Activated B cell treated with CpG ODN at 0.5 μM for 24 hours (primary cell): Measurements from ENCODE around the gene CYS1. TPM values are rescaled to one million over a fixed set of nuclear protein-coding genes. Genes with fewer than 3 reads are reported as not detected.
A peak's percentile ranks its signal among the peaks of the same experiment; 100 is the strongest.

Source experiments
- ATAC-seq: fragments of 200-7000 bp; cut with Tn5 transposase; one replicate; pipeline ENCODE4 v1.10.0; 2021; ENCODE audit warnings: low read depth, mild to moderate bottlenecking, moderate library complexity
- CTCF ChIA-PET: fragments of 350-600 bp; sonication (Branson Sonifier 250); formaldehyde crosslinking; loops from one replicate; lab custom pipeline; 2021; ENCODE audit warnings: antibody characterized with exemption; lab: Charles Lee
- POLR2A ChIA-PET: fragments of 350-600 bp; sonication (Branson Sonifier 250); formaldehyde crosslinking; loops from one replicate; lab custom pipeline; 2021; ENCODE audit warnings: antibody characterized with exemption; lab: Charles Lee
- DNase-seq: peaks from one replicate; pipeline ENCODE4 v3.0.0; 2022
- H3K27ac Mint-ChIP-seq: one replicate; pipeline ENCODE4 v1.8.0; 2020; ENCODE audit warnings: mixed read lengths
- H3K27me3 Mint-ChIP-seq: one replicate; pipeline ENCODE4 v1.8.0; 2021; ENCODE audit warnings: mixed read lengths
- H3K36me3 Mint-ChIP-seq: one replicate; pipeline ENCODE4 v1.8.0; 2021; ENCODE audit warnings: low read depth, mixed read lengths
- H3K4me1 Mint-ChIP-seq: one replicate; pipeline ENCODE4 v1.8.0; 2021; ENCODE audit warnings: mixed read lengths
- H3K4me3 Mint-ChIP-seq: one replicate; pipeline ENCODE4 v1.8.0; 2020; ENCODE audit warnings: mild to moderate bottlenecking, mixed read lengths
- H3K9me3 Mint-ChIP-seq: one replicate; pipeline ENCODE4 v1.8.0; 2020; ENCODE audit warnings: mixed read lengths
- CTCF ChIP-seq: fragments of 200-600 bp; IDR thresholded peaks from one replicate; pipeline ENCODE4 v1.8.0; 2022; ENCODE audit warnings: antibody characterized with exemption, mild to moderate bottlenecking
- intact Hi-C: fragments of 100-400 bp; cut with micrococcal nuclease; formaldehyde crosslinking; loops from one replicate; pipeline ENCODE4 v1.15.1; 2024
- total RNA-seq: library from RNA; stranded (reverse); gene quantifications from 2 replicates; pipeline ENCODE4 v1.2.3, GENCODE V29; 2022

The CYS1 gene
- total RNA-seq, 1 donor from 2014 or later = 0.42 TPM

- no peak overlapping the region for H3K27ac Mint-ChIP-seq
- ChIA-PET CTCF (interaction anchor here (0.6 to 3.5 kb wide), 2 partner anchors 17 to 94 kb away, joined by 3 to 15 read pairs; no protein-coding TSS in a partner anchor), POLR2A (interaction anchor here (0.9 to 1.1 kb wide), 2 partner anchors 42 to 366 kb away, joined by 3 read pairs; no protein-coding TSS in a partner anchor)
- intact Hi-C loops = loop anchor here (1.0 to 10.0 kb wide), 2 partner anchors 41 to 165 kb away; no protein-coding TSS in a partner anchor
- ATAC-seq (peak; percentile 51), DNase-seq (peak; percentile 30)
- H3K4me1 Mint-ChIP-seq = peaks cover 12% of the 10 kb centered on the region
- peak overlapping the region; percentile 81 for H3K4me3 Mint-ChIP-seq
- no peak for TF ChIP-seq CTCF
- no peaks in the 10 kb centered on the region for H3K9me3 Mint-ChIP-seq
- peaks cover 67% of the 10 kb centered on the region for H3K27me3 Mint-ChIP-seq
- no peaks in the 10 kb centered on the region for H3K36me3 Mint-ChIP-seq
Observed at GRCh38 chr2:10079266-10079869, 843 bp downstream of the CYS1 start.

- Mint-ChIP-seq H3K27ac (no peak overlapping the region), H3K27me3 (peaks cover 67% of the 10 kb centered on the region), H3K36me3 (no peaks in the 10 kb centered on the region), H3K9me3 (no peaks in the 10 kb centered on the region), H3K4me1 (peaks cover 12% of the 10 kb centered on the region), H3K4me3 (peak overlapping the region; percentile 81)
- TF ChIP-seq CTCF = no peak
- ATAC-seq (no peak), DNase-seq (no peak)
- ChIA-PET CTCF (interaction anchor here (0.6 to 3.5 kb wide), 3 partner anchors 18 to 356 kb away, joined by 3 to 15 read pairs (median 3); no protein-coding TSS in a partner anchor), POLR2A (interaction anchor here (0.5 to 1.1 kb wide), 3 partner anchors 42 to 366 kb away, joined by 3 to 4 read pairs (median 3); no protein-coding TSS in a partner anchor)
- intact Hi-C loops = loop anchor here (1.0 to 10.0 kb wide), 2 partner anchors 42 to 166 kb away; no protein-coding TSS in a partner anchor
Observed at GRCh38 chr2:10078704-10079265, 1.4 kb downstream of the CYS1 start.

GRCh38 chr2:10078001-10078400 lies 2.2 kb downstream of the CYS1 start:
- no peaks in the 10 kb centered on the region for H3K36me3 Mint-ChIP-seq
- CTCF ChIA-PET = interaction anchor here (1.0 kb wide), 1 partner anchor 357 kb away, joined by 3 read pairs; no protein-coding TSS in a partner anchor
- peak overlapping the region; percentile 11 for H3K4me3 Mint-ChIP-seq
- POLR2A ChIA-PET = no interaction called here
- H3K9me3 Mint-ChIP-seq = no peaks in the 10 kb centered on the region
- no peak for ATAC-seq
- peaks cover 10% of the 10 kb centered on the region for H3K4me1 Mint-ChIP-seq
- H3K27me3 Mint-ChIP-seq = peaks cover 63% of the 10 kb centered on the region
- TF ChIP-seq CTCF = no peak
- no peak for DNase-seq
- no peak overlapping the region for H3K27ac Mint-ChIP-seq
- intact Hi-C loops = loop anchor here (10.0 kb wide), 1 partner anchor 167 kb away; no protein-coding TSS in a partner anchor

GRCh38 chr2:10076988-10077527 lies 3.2 kb downstream of the CYS1 start:
- Mint-ChIP-seq H3K4me1 (peaks cover 13% of the 10 kb centered on the region), H3K36me3 (no peaks in the 10 kb centered on the region), H3K27ac (no peak overlapping the region)

More at GRCh38 chr2:10076988-10077527, 3.2 kb downstream of the CYS1 start:
- intact Hi-C loops = loop anchor here (10.0 kb wide), 1 partner anchor 168 kb away; no protein-coding TSS in a partner anchor
- TF ChIP-seq CTCF = no peak
- H3K27me3 Mint-ChIP-seq = peaks cover 66% of the 10 kb centered on the region
- ATAC-seq (no peak), DNase-seq (no peak)
- CTCF ChIA-PET = interaction anchor here (6.6 kb wide), 1 partner anchor 332 kb away, joined by 43 read pairs; no protein-coding TSS in a partner anchor
- H3K9me3 Mint-ChIP-seq = no peaks in the 10 kb centered on the region
- no peak overlapping the region for H3K4me3 Mint-ChIP-seq
- POLR2A ChIA-PET = no interaction called here
